Endodermal cell (in vitro differentiated cells): ENCODE results near the gene NR6A1. TPM values are rescaled to one million over a fixed set of nuclear protein-coding genes. Genes with fewer than 3 reads are reported as not detected.

Source experiments
- DNase-seq: peaks from one replicate; pipeline ENCODE4 v3.0.0-alpha.2; 2017
- H3K27ac ChIP-seq: 2 replicates; pipeline ENCODE4 v1.5.1; 2013; ENCODE audit warnings: mild to moderate bottlenecking, low read depth, low read length, moderate library complexity
- H3K27me3 ChIP-seq: 2 replicates; pipeline ENCODE4 v1.6.1; 2013; ENCODE audit warnings: mild to moderate bottlenecking, low read length, moderate library complexity; ENCODE audit not compliant: insufficient read depth, control insufficient read depth, poor library complexity, severe bottlenecking
- H3K36me3 ChIP-seq: 2 replicates; pipeline ENCODE4 v1.7.0; 2013; ENCODE audit warnings: mild to moderate bottlenecking, low read length, moderate library complexity; ENCODE audit not compliant: control insufficient read depth, insufficient read depth
- H3K4me1 ChIP-seq: one replicate; pipeline ENCODE4 v1.7.0; 2013; ENCODE audit warnings: low read length; ENCODE audit not compliant: control insufficient read depth, insufficient read depth
- H3K4me3 ChIP-seq: 2 replicates; pipeline ENCODE4 v1.5.1; 2013; ENCODE audit warnings: mild to moderate bottlenecking, low read length, moderate library complexity
- H3K9ac ChIP-seq: 2 replicates; pipeline ENCODE4 v1.6.1; 2013; ENCODE audit warnings: mild to moderate bottlenecking, low read length, moderate library complexity; ENCODE audit not compliant: poor library complexity, severe bottlenecking; ENCODE audit errors: extremely low read depth
- H3K9me3 ChIP-seq: 2 replicates; pipeline ENCODE4 v1.6.1; 2013; ENCODE audit warnings: mild to moderate bottlenecking, low read length, moderate library complexity; ENCODE audit not compliant: control insufficient read depth
- H3K27ac Mint-ChIP-seq: 2 replicates; pipeline ENCODE4 v1.8.0; 2020; ENCODE audit warnings: mixed read lengths
- H3K27me3 Mint-ChIP-seq: 2 replicates; pipeline ENCODE4 v1.8.0; 2021; ENCODE audit warnings: mild to moderate bottlenecking, mixed read lengths; ENCODE audit not compliant: insufficient read depth
- H3K36me3 Mint-ChIP-seq: 2 replicates; pipeline ENCODE4 v1.8.0; 2020; ENCODE audit warnings: low read depth, mixed read lengths
- H3K4me1 Mint-ChIP-seq: 2 replicates; pipeline ENCODE4 v1.8.0; 2020; ENCODE audit warnings: mixed read lengths
- H3K4me3 Mint-ChIP-seq: 2 replicates; pipeline ENCODE4 v1.8.0; 2020; ENCODE audit warnings: mild to moderate bottlenecking, moderate library complexity, mixed read lengths
- H3K9me3 Mint-ChIP-seq: 2 replicates; pipeline ENCODE4 v1.8.0; 2020; ENCODE audit warnings: mild to moderate bottlenecking, mixed read lengths
- CTCF ChIP-seq: fragments of 200-600 bp; sonication (generic); conservative IDR thresholded peaks from 2 replicates; pipeline ENCODE4 v1.5.0; 2021; ENCODE audit warnings: antibody characterized with exemption, mild to moderate bottlenecking
- WGBS, 2 experiments: methylation state at CpG; one replicate each; pipeline versions ENCODE4 v1.1.5 to v1.1.7; 2013; ENCODE audit warnings: missing lambda C conversion rate in 2 of 2, mixed read lengths in 1 of 2; ENCODE audit not compliant: insufficient coverage in 1 of 2, insufficient read length in 1 of 2; 5-methylcytosine and 5-hydroxymethylcytosine counted together
- total RNA-seq, 2 donors: library from RNA; stranded (reverse); fragmentation: NEBNext Ultra II Directional in 1 of 2; extraction: Animal tissue kit (Norgen Biotek cat#: 25700) in 1 of 2; gene quantifications; 2 replicates in 1 of 2; 3 replicates in 1 of 2; pipeline ENCODE4 v1.2.1, GENCODE V29; 2021

The NR6A1 gene
- total RNA-seq, 2 donors from 2014 or later, result 168 to 206 TPM

- H3K36me3 Mint-ChIP-seq, result peaks cover 19% of the 10 kb centered on the region
- Histone ChIP-seq H3K4me1 (peaks cover 7% of the 10 kb centered on the region), H3K36me3 (no peaks in the 10 kb centered on the region), H3K27me3 (no peaks in the 10 kb centered on the region), H3K4me3 (no peak overlapping the region), H3K9me3 (no peaks in the 10 kb centered on the region), H3K9ac (no peak overlapping the region), H3K27ac (peak overlapping the region; percentile 29)
- 94 to 95% methylated on average over 6 of the region's 6 CpGs for WGBS, 2 experiments
- H3K4me1 Mint-ChIP-seq, result peaks cover 21% of the 10 kb centered on the region
- H3K27ac Mint-ChIP-seq, result peak overlapping the region; percentile 79
- TF ChIP-seq CTCF, result no peak
- no peak overlapping the region for H3K4me3 Mint-ChIP-seq
- DNase-seq, result peak; percentile 44
- no peaks in the 10 kb centered on the region for H3K9me3 Mint-ChIP-seq
- no peaks in the 10 kb centered on the region for H3K27me3 Mint-ChIP-seq
Observed at GRCh38 chr9:124809211-124809610, 38.1 kb upstream of the NR6A1 start.

- peaks cover 7% of the 10 kb centered on the region for H3K4me1 ChIP-seq
- Mint-ChIP-seq H3K36me3 (peaks cover 19% of the 10 kb centered on the region), H3K9me3 (no peaks in the 10 kb centered on the region)
Observed at GRCh38 chr9:124808246-124808956, 37.3 kb upstream of the NR6A1 start.

GRCh38 chr9:124805186-124805585, 34.1 kb upstream of the NR6A1 start:
- H3K27ac ChIP-seq, result no peak overlapping the region
- H3K27ac Mint-ChIP-seq, result no peak overlapping the region
- no peaks in the 10 kb centered on the region for H3K36me3 ChIP-seq
- DNase-seq, result no peak
- no peaks in the 10 kb centered on the region for H3K9me3 ChIP-seq
- H3K4me3 Mint-ChIP-seq, result no peak overlapping the region
- peaks cover 16% of the 10 kb centered on the region for H3K36me3 Mint-ChIP-seq
- H3K9ac ChIP-seq, result no peak overlapping the region
- TF ChIP-seq CTCF, result no peak
- no peaks in the 10 kb centered on the region for H3K27me3 ChIP-seq
- no peaks in the 10 kb centered on the region for H3K9me3 Mint-ChIP-seq
- H3K4me1 ChIP-seq, result no peaks in the 10 kb centered on the region
- WGBS, 2 experiments, result 93 to 97% methylated on average over 3 to 4 of the region's 4 CpGs
- H3K4me1 Mint-ChIP-seq, result no peaks in the 10 kb centered on the region
- H3K4me3 ChIP-seq, result no peak overlapping the region
- no peaks in the 10 kb centered on the region for H3K27me3 Mint-ChIP-seq

More at GRCh38 chr9:124808246-124808956, 37.3 kb upstream of the NR6A1 start:
- Mint-ChIP-seq H3K27me3 (no peaks in the 10 kb centered on the region), H3K4me3 (no peak overlapping the region), H3K4me1 (peaks cover 18% of the 10 kb centered on the region), H3K27ac (peak overlapping the region; percentile 69)
- DNase-seq, result peak; percentile 49
- Histone ChIP-seq H3K4me3 (no peak overlapping the region), H3K27ac (peak overlapping the region; percentile 16), H3K27me3 (no peaks in the 10 kb centered on the region), H3K9ac (no peak overlapping the region), H3K36me3 (no peaks in the 10 kb centered on the region), H3K9me3 (no peaks in the 10 kb centered on the region)
- 96% methylated on average over 8 to 12 of the region's 12 CpGs for WGBS, 2 experiments
- TF ChIP-seq CTCF, result no peak
